ENCODE data around the gene CEP152.

The CEP152 gene

DNA sequence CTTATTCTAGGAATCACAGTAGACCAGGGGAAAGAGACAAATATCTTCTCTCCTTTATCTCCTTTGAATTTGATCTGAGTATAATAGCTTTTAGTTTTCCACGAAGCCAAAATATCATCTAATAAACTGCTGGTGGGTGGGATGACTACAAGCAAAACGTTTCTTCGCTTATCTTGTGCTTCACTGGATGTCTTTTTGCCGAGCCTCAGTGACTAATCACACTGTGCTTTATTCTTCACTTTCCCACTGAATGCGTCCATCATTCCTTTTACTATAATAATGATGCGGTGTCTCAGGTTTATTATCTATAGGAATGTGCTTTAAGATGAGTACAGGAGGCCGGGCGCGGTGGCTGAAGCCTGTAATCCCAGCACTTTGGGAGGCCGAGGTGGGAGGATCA lies 32.5 kb downstream of the CEP152 start:
- no peak overlapping the region for H3K4me3 ChIP-seq (replicated peaks in 1 of 2; ENCODE audit: low read depth in 2 of 2, low read length in 2 of 2)
- TF ChIP-seq, protein P1, sequence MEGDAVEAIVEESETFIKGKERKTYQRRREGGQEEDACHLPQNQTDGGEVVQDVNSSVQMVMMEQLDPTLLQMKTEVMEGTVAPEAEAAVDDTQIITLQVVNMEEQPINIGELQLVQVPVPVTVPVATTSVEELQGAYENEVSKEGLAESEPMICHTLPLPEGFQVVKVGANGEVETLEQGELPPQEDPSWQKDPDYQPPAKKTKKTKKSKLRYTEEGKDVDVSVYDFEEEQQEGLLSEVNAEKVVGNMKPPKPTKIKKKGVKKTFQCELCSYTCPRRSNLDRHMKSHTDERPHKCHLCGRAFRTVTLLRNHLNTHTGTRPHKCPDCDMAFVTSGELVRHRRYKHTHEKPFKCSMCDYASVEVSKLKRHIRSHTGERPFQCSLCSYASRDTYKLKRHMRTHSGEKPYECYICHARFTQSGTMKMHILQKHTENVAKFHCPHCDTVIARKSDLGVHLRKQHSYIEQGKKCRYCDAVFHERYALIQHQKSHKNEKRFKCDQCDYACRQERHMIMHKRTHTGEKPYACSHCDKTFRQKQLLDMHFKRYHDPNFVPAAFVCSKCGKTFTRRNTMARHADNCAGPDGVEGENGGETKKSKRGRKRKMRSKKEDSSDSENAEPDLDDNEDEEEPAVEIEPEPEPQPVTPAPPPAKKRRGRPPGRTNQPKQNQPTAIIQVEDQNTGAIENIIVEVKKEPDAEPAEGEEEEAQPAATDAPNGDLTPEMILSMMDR (IDR thresholded peaks at IDR 0.05; ENCODE audit: low read depth, low read length), result no peak
- no peak for DNase-seq (ENCODE audit: low read depth in 2 of 2)

DNA sequence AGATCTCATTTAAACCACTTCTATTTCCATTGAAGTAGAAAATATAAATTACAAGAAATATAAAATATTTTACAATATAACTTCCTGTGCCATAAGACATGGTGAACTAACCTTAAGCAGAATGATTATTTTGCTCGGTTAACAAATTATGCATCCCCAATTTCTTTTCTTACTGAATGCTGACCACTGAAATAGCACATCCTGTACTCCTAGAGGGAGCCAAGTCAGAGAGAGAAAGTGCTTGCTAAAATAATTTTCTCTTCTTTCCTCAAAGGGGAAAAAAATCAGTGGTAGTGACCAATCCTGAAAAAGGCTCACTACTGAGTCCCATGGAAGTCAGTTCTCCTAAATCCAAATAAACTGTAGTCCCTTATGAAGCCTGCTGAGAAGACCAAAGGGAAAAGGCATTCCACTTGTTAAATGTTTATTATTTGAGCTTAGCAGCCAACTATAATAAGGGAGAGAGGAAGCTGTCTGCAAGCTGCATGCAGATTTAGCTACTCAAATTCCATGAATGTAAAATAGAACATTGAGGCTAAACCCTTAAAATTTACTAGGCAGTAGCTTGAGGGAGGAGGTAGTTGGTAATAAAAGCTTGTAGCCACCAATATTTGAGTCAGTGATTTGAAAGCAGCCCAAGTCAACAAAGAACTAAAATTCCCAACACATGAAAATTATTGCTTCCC lies 33.1 kb downstream of the CEP152 start:
- no peak overlapping the region for H3K4me3 ChIP-seq (replicated peaks in 1 of 2; ENCODE audit: low read depth in 2 of 2, low read length in 2 of 2)
- TF ChIP-seq, protein P1 (IDR thresholded peaks at IDR 0.05; ENCODE audit: low read depth, low read length), result no peak
- DNase-seq (ENCODE audit: low read depth in 2 of 2), result no peak

DNA sequence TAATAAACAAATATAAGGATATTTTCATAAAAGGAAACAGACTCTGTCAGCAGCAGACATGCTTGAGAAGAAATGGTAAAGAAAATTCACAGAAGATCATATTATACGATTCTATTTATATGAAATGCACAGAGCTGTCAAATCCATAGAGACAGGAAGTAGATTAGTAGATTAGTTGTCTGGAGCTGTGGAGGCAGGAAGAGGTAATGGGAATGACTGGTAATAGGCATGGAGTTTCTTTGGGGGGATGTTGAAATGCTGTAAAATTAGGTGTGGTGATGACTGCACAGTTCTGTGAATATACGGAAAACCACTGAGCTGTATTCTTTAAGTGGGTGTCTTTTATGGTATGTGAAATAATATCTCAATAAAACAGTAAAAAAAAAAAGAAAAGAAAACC lies 35.3 kb downstream of the CEP152 start:
- TF ChIP-seq, protein P1 (IDR thresholded peaks at IDR 0.05; ENCODE audit: low read depth, low read length), result no peak
- H3K4me3 ChIP-seq (replicated peaks in 1 of 2; ENCODE audit: low read depth in 2 of 2, low read length in 2 of 2), result no peak overlapping the region
- DNase-seq (ENCODE audit: low read depth in 2 of 2), result peak in 1 of 2 donors; percentile 41

DNA sequence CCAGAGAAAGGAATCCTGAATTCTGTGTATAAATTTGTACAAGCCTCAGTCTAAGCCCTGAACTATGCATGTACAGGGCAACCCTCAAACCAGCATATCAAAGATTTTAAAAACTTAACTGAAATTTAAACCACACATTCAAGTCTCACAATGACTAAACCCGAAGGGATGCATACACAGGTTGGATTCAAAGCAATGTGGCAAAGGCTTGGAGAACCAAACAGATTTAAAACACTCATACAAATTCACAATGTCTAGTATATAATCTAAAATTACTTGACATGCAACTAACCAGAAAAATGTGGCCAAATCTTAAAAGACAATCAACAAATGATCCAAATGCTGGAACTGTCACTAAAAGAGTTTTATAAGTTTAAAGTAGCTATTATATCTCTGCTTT lies 36.4 kb downstream of the CEP152 start:
- H3K4me3 ChIP-seq (replicated peaks in 1 of 2; ENCODE audit: low read depth in 2 of 2, low read length in 2 of 2), result no peak overlapping the region
- DNase-seq (ENCODE audit: low read depth in 2 of 2), result peak in 1 of 2 donors; percentile 42
- TF ChIP-seq, protein P1 (IDR thresholded peaks at IDR 0.05; ENCODE audit: low read depth, low read length), result no peak

DNA sequence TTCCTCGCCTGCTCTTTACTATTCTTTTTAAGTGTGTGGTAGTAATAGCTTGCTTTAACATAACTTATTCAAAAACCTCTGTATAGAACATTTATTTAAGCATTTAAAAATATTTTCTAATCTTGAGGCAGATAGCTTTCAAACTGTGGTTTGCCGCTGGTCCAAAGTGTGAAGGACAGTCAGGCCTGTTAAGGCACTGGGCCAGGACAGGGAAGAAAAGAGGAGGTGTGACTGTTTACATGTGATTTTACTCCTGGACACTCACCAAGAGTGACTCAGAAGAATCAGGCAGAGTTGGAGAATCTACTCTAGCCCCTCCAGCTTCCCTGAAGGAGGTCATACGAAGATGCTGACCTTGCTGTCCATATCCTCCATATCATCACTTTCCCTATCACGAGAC lies 44.7 kb downstream of the CEP152 start:
- DNase-seq (ENCODE audit: low read depth in 2 of 2), result peak; percentile 33 to 39
- no peak overlapping the region for H3K4me3 ChIP-seq (replicated peaks in 1 of 2; ENCODE audit: low read depth in 2 of 2, low read length in 2 of 2)
- TF ChIP-seq, protein P1 (IDR thresholded peaks at IDR 0.05; ENCODE audit: low read depth, low read length), result no peak

DNA sequence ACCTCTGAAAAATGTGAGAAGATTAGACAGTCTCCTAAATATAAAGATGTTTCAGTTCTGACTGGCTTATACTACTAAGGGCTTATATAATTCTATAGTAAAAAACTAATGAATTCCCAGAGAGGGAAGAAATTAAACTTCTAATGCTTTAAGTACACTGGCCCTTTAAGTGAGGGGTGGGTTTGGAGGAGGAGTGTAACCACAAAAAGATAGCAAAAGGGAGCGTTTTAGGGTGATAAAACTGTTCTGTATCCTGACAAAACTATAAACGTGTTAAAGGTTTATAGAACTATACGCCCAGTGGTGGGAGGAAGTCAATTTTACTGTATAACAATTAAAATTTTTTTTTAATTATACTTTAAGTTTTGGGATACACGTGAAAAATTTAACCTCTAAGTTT lies 45.8 kb downstream of the CEP152 start:
- H3K4me3 ChIP-seq (replicated peaks in 1 of 2; ENCODE audit: low read depth in 2 of 2, low read length in 2 of 2), result no peak overlapping the region
- TF ChIP-seq, protein P1 (IDR thresholded peaks at IDR 0.05; ENCODE audit: low read depth, low read length), result no peak
- DNase-seq (ENCODE audit: low read depth in 2 of 2), result no peak

All from cardiac fibroblast (primary cell).